H1 (cell line): ENCODE results near the gene TAF3. TPM values are rescaled to one million over a fixed set of nuclear protein-coding genes. Genes with fewer than 3 reads are reported as not detected.

Experiments used
- CTCF ChIA-PET: fragments of 300-600 bp; sonication (Branson Sonifier 250); formaldehyde crosslinking; loops from one replicate; lab custom pipeline; 2021; ENCODE audit not compliant: partially characterized antibody; lab: Charles Lee
- POLR2A ChIA-PET: fragments of 300-600 bp; sonication (Branson Sonifier 250); formaldehyde crosslinking; loops from one replicate; lab custom pipeline; 2021; ENCODE audit warnings: inconsistent platforms; ENCODE audit not compliant: partially characterized antibody; lab: Charles Lee
- DNase-seq, 2 experiments: peaks; one replicate each; pipeline versions ENCODE4 v3.0.0 to v3.0.0-alpha.2; 2010 to 2022; ENCODE audit warnings: low spot score in 2 of 2, low read depth in 1 of 2, mixed read lengths in 1 of 2
- FAIRE-seq: peaks from 2 replicates; lab custom pipeline; 2011; peaks lifted over from hg19 to GRCh38; lab: Jason Lieb, UNC
- H2AFZ ChIP-seq: 2 replicates; pipeline ENCODE4 v1.8.1; 2012; ENCODE audit warnings: low read length, inconsistent platforms
- H2AK5ac ChIP-seq: 2 replicates; pipeline ENCODE4 v1.6.1; 2013; ENCODE audit warnings: low read depth, low read length
- H2BK120ac ChIP-seq: replicated peaks from 2 replicates; pipeline ENCODE3; 2013; ENCODE audit warnings: low read depth, low read length, inconsistent platforms
- H2BK12ac ChIP-seq: 2 replicates; pipeline ENCODE4 v1.6.1; 2013; ENCODE audit warnings: low read depth, low read length
- H2BK15ac ChIP-seq: 2 replicates; pipeline ENCODE4 v1.6.1; 2013; ENCODE audit warnings: low read length
- H2BK20ac ChIP-seq: 2 replicates; pipeline ENCODE4 v1.6.1; 2013; ENCODE audit warnings: low read length
- H2BK5ac ChIP-seq: 2 replicates; pipeline ENCODE4 v1.6.1; 2013; ENCODE audit warnings: low read depth, low read length
- H3K14ac ChIP-seq: 2 replicates; pipeline ENCODE4 v1.6.1; 2013; ENCODE audit warnings: inconsistent platforms; ENCODE audit not compliant: insufficient read length
- H3K18ac ChIP-seq: 2 replicates; pipeline ENCODE4 v1.6.1; 2013; ENCODE audit warnings: low read length; ENCODE audit errors: extremely low read depth
- H3K23ac ChIP-seq: 2 replicates; pipeline ENCODE4 v1.6.1; 2013; ENCODE audit warnings: inconsistent platforms; ENCODE audit not compliant: insufficient read length
- H3K23me2 ChIP-seq: 2 replicates; pipeline ENCODE4 v1.6.1; 2013; ENCODE audit warnings: low read depth, low read length
- H3K27ac ChIP-seq: 2 replicates; pipeline ENCODE4 v1.6.1; 2011; ENCODE audit warnings: low read depth, low read length, inconsistent platforms
- H3K27me3 ChIP-seq, 4 experiments: replicated peaks in 1 of 4; 1 replicate in 1 of 4; 2 replicates in 3 of 4; pipeline versions ENCODE4 v1.6.1 to v1.8.1; 2011 to 2013; ENCODE audit warnings: low read length in 3 of 4, mild to moderate bottlenecking in 3 of 4, inconsistent platforms in 2 of 4, mixed read lengths in 2 of 4, moderate library complexity in 1 of 4; ENCODE audit not compliant: control insufficient read depth in 3 of 4, insufficient read depth in 3 of 4; ENCODE audit errors: extremely low read depth in 1 of 4
- H3K36me3 ChIP-seq, 4 experiments: 2 replicates each; pipeline versions ENCODE4 v1.6.1 to v1.8.1; 2011 to 2013; ENCODE audit warnings: mild to moderate bottlenecking in 4 of 4, low read length in 3 of 4, moderate library complexity in 2 of 4, control low read depth in 1 of 4, inconsistent platforms in 1 of 4; ENCODE audit not compliant: insufficient read depth in 4 of 4, control insufficient read depth in 2 of 4
- H3K4ac ChIP-seq: replicated peaks from 2 replicates; pipeline ENCODE3; 2013; ENCODE audit warnings: low read length, low read depth, mixed read lengths, inconsistent platforms; ENCODE audit not compliant: insufficient read length
- H3K4me1 ChIP-seq, 4 experiments: replicated peaks in 1 of 4; 1 replicate in 1 of 4; 2 replicates in 3 of 4; pipeline versions ENCODE4 v1.6.1 to v1.8.1; 2011 to 2013; ENCODE audit warnings: low read length in 3 of 4, inconsistent platforms in 2 of 4, mixed read lengths in 1 of 4; ENCODE audit not compliant: insufficient read depth in 4 of 4, control insufficient read depth in 3 of 4
- H3K4me2 ChIP-seq, 2 experiments: 2 replicates each; pipeline versions ENCODE4 v1.6.1 to v1.8.1; 2011 to 2013; ENCODE audit warnings: low read depth in 2 of 2, low read length in 2 of 2, control low read depth in 1 of 2, inconsistent platforms in 1 of 2, mild to moderate bottlenecking in 1 of 2; ENCODE audit not compliant: insufficient read depth in 1 of 2
- H3K4me3 ChIP-seq, 4 experiments: fragments of 200-600, 300-600 bp in 1 of 4; sonication (generic), shearing (Covaris generic), sonication (Bioruptor Twin) in 1 of 4; 2 replicates each; pipeline versions ENCODE4 v1.5.1 to v1.8.1; 2011 to 2016; ENCODE audit warnings: low read length in 4 of 4, low read depth in 3 of 4, control low read depth in 2 of 4, inconsistent platforms in 2 of 4, mild to moderate bottlenecking in 2 of 4, mixed read lengths in 1 of 4, moderate library complexity in 1 of 4; ENCODE audit not compliant: insufficient read depth in 2 of 4; ENCODE audit errors: extremely low read depth in 1 of 4
- H3K56ac ChIP-seq: replicated peaks from 2 replicates; pipeline ENCODE3; 2013; ENCODE audit warnings: low read depth, mild to moderate bottlenecking, mixed read lengths, low read length, inconsistent platforms; ENCODE audit not compliant: insufficient read length
- H3K79me1 ChIP-seq: 2 replicates; pipeline ENCODE4 v1.6.1; 2013; ENCODE audit warnings: low read depth, low read length, control low read depth
- H3K79me2 ChIP-seq, 2 experiments: 2 replicates each; pipeline versions ENCODE4 v1.6.1 to v1.8.1; 2012 to 2013; ENCODE audit warnings: low read length in 2 of 2, mild to moderate bottlenecking in 2 of 2, inconsistent platforms in 1 of 2; ENCODE audit not compliant: insufficient read depth in 2 of 2, control insufficient read depth in 1 of 2
- H3K9ac ChIP-seq, 4 experiments: replicated peaks in 1 of 4; 1 replicate in 1 of 4; 2 replicates in 3 of 4; pipeline versions ENCODE4 v1.6.1 to v1.8.1; 2011 to 2013; ENCODE audit warnings: low read depth in 3 of 4, low read length in 3 of 4, control low read depth in 2 of 4, mild to moderate bottlenecking in 2 of 4, moderate library complexity in 2 of 4, inconsistent platforms in 1 of 4; ENCODE audit errors: extremely low read depth in 1 of 4
- H3K9me3 ChIP-seq, 2 experiments: 2 replicates each; pipeline versions ENCODE4 v1.6.1 to v1.8.1; 2012 to 2013; ENCODE audit warnings: mild to moderate bottlenecking in 2 of 2, moderate library complexity in 2 of 2, control low read depth in 1 of 2, inconsistent platforms in 1 of 2, low read depth in 1 of 2, low read length in 1 of 2, mixed read lengths in 1 of 2; ENCODE audit not compliant: insufficient read depth in 2 of 2
- H4K20me1 ChIP-seq, 2 experiments: replicated peaks in 1 of 2; 2 replicates each; pipeline versions ENCODE3 to v1.8.1; 2011 to 2013; ENCODE audit warnings: inconsistent platforms in 2 of 2, low read length in 2 of 2, mild to moderate bottlenecking in 1 of 2; ENCODE audit not compliant: insufficient read depth in 2 of 2, control insufficient read depth in 1 of 2
- H4K5ac ChIP-seq: 2 replicates; pipeline ENCODE4 v1.6.1; 2013; ENCODE audit warnings: low read length, low read depth, mixed read lengths, inconsistent platforms; ENCODE audit not compliant: insufficient read length
- H4K8ac ChIP-seq: 2 replicates; pipeline ENCODE4 v1.8.0; 2013; ENCODE audit warnings: mild to moderate bottlenecking, moderate library complexity, low read length, inconsistent platforms; ENCODE audit not compliant: insufficient read depth; ENCODE audit errors: extremely low read depth
- H4K91ac ChIP-seq: replicated peaks from 2 replicates; pipeline ENCODE3; 2013; ENCODE audit warnings: low read length, mixed read lengths, inconsistent platforms; ENCODE audit not compliant: insufficient read length
- ATF2 ChIP-seq: IDR thresholded peaks from 2 replicates; pipeline ENCODE4 v1.6.1; 2012; ENCODE audit warnings: low read length, inconsistent platforms
- ATF3 ChIP-seq: IDR thresholded peaks from 2 replicates; pipeline ENCODE4 v1.6.1; 2011; ENCODE audit warnings: low read depth, mild to moderate bottlenecking, low read length; ENCODE audit not compliant: insufficient read depth
- BACH1 ChIP-seq: IDR thresholded peaks from 2 replicates; pipeline ENCODE4 v1.6.1; 2012; ENCODE audit warnings: low read length, improper control_type of control experiment
- GTF2F1 ChIP-seq: IDR thresholded peaks from 2 replicates; pipeline ENCODE4 v1.6.1; 2012; ENCODE audit warnings: low read depth, low read length, improper control_type of control experiment, borderline replicate concordance
- SIRT6 ChIP-seq: IDR thresholded peaks from one replicate; pipeline ENCODE4 v1.7.1; 2012; ENCODE audit warnings: low read length, inconsistent platforms
- TAF1 ChIP-seq: IDR thresholded peaks from 2 replicates; pipeline ENCODE4 v1.6.1; 2011; ENCODE audit warnings: mild to moderate bottlenecking, low read depth, low read length
- TCF12 ChIP-seq: IDR thresholded peaks from 2 replicates; pipeline ENCODE4 v1.6.1; 2011; ENCODE audit warnings: low read depth, mild to moderate bottlenecking, low read length
- WGBS, 2 experiments: shearing (Covaris generic) in 1 of 2; methylation state at CpG; one replicate each; pipeline versions ENCODE4 v1.1.6 to v1.1.7; 2013 to 2015; ENCODE audit warnings: low lambda C conversion rate in 2 of 2, mixed read lengths in 2 of 2, inconsistent platforms in 1 of 2, low coverage in 1 of 2, missing lambda C conversion rate in 1 of 2; ENCODE audit not compliant: insufficient replicate concordance in 2 of 2, insufficient coverage in 1 of 2, insufficient read length in 1 of 2; ENCODE audit errors: extremely low coverage in 1 of 2, missing lambda C conversion rate in 1 of 2; 5-methylcytosine and 5-hydroxymethylcytosine counted together
- polyA plus RNA-seq, 7 experiments: library from polyadenylated mRNA; depleted of rRNA in 3 of 7; stranded (reverse) in 5 of 7; unstranded in 2 of 7; fragments of >200 nt in 5 of 7; fragments of 200-250 nt in 2 of 7; gene quantifications; 1 replicate in 5 of 7; 2 replicates in 1 of 7; 4 replicates in 1 of 7; pipeline versions ENCODE4 v1.2.1 to v1.2.3, GENCODE V29; 2011 to 2013; ENCODE audit warnings: missing spikeins in 2 of 7, mixed read lengths in 2 of 7
- total RNA-seq: library from RNA; stranded (reverse); fragmentation: NEBNext Ultra II Directional; extraction: Animal tissue kit (Norgen Biotek cat#: 25700); gene quantifications from 2 replicates; pipeline ENCODE4 v1.2.1, GENCODE V29; 2021

TAF3 gene
- total and polyA plus RNA-seq, 2 of the 8 experiments (the other 6 are each of a cell fraction or from before 2014, with no cell fraction given): 1.5 to 11.2 TPM

GRCh38 chr10:7942859-7943258 lies 124.6 kb downstream of the TAF3 start:
- FAIRE-seq (no peak), DNase-seq (no peak)
- H3K9ac ChIP-seq: no peak overlapping the region
- WGBS, 2 experiments: 89% methylated on average over 11 of the region's 11 CpGs; no CpG with 5 or more reads in 1 of the 2 experiments
- H3K23me2 ChIP-seq: no peaks in the 10 kb centered on the region; the same call in 1 of the 2 replicates
- H2AK5ac ChIP-seq: peak overlapping the region; percentile 20; the same call in 1 of the 2 replicates
- H3K4ac ChIP-seq: no peak overlapping the region
- no peak overlapping the region for H4K5ac ChIP-seq
- peaks cover 0 to 3% of the 10 kb centered on the region in 2 experiments; a peak in 2 of 4 replicates for H3K79me2 ChIP-seq
- H2BK20ac ChIP-seq: no peak overlapping the region
- no peak overlapping the region for H3K23ac ChIP-seq
- no peak overlapping the region for H3K4me3 ChIP-seq
- H2BK12ac ChIP-seq: no peak overlapping the region; the same call in 1 of the 2 replicates
- H3K36me3 ChIP-seq: no peaks in the 10 kb centered on the region
- CTCF ChIA-PET: interaction anchor here (0.6 kb wide), 2 partner anchors 68 to 1326 kb away, joined by 3 read pairs; no protein-coding TSS in a partner anchor
- H4K91ac ChIP-seq: no peak overlapping the region
- no peak overlapping the region for H4K8ac ChIP-seq
- H2BK120ac ChIP-seq: no peak overlapping the region
- peaks cover 0 to 13% (median 9%) of the 10 kb centered on the region in 4 experiments; a peak in 5 of 7 replicates for H3K4me1 ChIP-seq
- TF ChIP-seq BACH1 (no peak), ATF3 (no peak), GTF2F1 (no peak), ATF2 (no peak), TAF1 (no peak), TCF12 (no peak), SIRT6 (no peak)
- H3K4me2 ChIP-seq: peak overlapping the region in 1 of 2 experiments; percentile 23; a peak in 1 of 4 replicates
- H3K14ac ChIP-seq: no peak overlapping the region
- no peak overlapping the region for H3K56ac ChIP-seq
- H4K20me1 ChIP-seq: peaks cover 0 to 2% of the 10 kb centered on the region in 2 experiments
- no peaks in the 10 kb centered on the region for H3K27me3 ChIP-seq
- no peak overlapping the region; the same call in 1 of the 2 replicates for H3K18ac ChIP-seq
- no peak overlapping the region for H2AFZ ChIP-seq
- no peaks in the 10 kb centered on the region for H3K9me3 ChIP-seq
- no peak overlapping the region for H2BK15ac ChIP-seq
- POLR2A ChIA-PET: no interaction called here
- H2BK5ac ChIP-seq: 0 out of 2 replicates have a peak overlapping the region, but pooled peaks have one; percentile 8
- no peaks in the 10 kb centered on the region; the same call in 1 of the 2 replicates for H3K79me1 ChIP-seq
- H3K27ac ChIP-seq: no peak overlapping the region
